NCI-H446 (cell line): Measurements from ENCODE around the gene PIGZ.
"Not testable (repeated sequence)": the region's sequence is repeated elsewhere in the genome, so short reads cannot be mapped to it uniquely, and the experiment has no call there.

Source experiments
- DNase-seq, 2 experiments: peaks; one replicate each; lab custom pipeline; 2025; lab: John Stamatoyannopoulos, UW

The PIGZ gene

GRCh38 chr3:196949285-196949619, 19.4 kb downstream of the PIGZ start:
- no peak for DNase-seq

- DNase-seq, result no peak
These were observed 20.0 kb downstream of the PIGZ start for GRCh38 chr3:196948442-196949284.

GRCh38 chr3:196947860-196948441, 20.7 kb downstream of the PIGZ start:
- no peak for DNase-seq

- no peak for DNase-seq
These were observed 21.3 kb downstream of the PIGZ start for GRCh38 chr3:196947136-196947859.

GRCh38 chr3:196944037-196944790, 24.4 kb downstream of the PIGZ start:
- DNase-seq, result not testable (repeated sequence)

GRCh38 chr3:196942915-196943277, 25.7 kb downstream of the PIGZ start:
- DNase-seq, result no peak

- DNase-seq, result peak; percentile 95 to 99
These were observed 26.3 kb downstream of the PIGZ start, which contains the start of gene NCBP2 for GRCh38 chr3:196942226-196942914. Gene NCBP2, minus strand, starts transcription at chr3:196942528. Its CDS starts 25 bp downstream, at chr3:196942503.

- peak in 1 of 2 experiments; percentile 53 for DNase-seq
These were observed 26.9 kb downstream of the PIGZ start for GRCh38 chr3:196941729-196942225.

- DNase-seq, result no peak
These were observed 30.1 kb downstream of the PIGZ start for GRCh38 chr3:196938576-196938975.

GRCh38 chr3:196938124-196938523, 30.5 kb downstream of the PIGZ start:
- no peak for DNase-seq

- DNase-seq, result no peak
These were observed 32.3 kb downstream of the PIGZ start for GRCh38 chr3:196936288-196936687.

GRCh38 chr3:196932600-196932999, 36.0 kb downstream of the PIGZ start:
- DNase-seq, result no peak

GRCh38 chr3:196931828-196932587, 36.6 kb downstream of the PIGZ start:
- no peak for DNase-seq

- DNase-seq, result no peak
These were observed 37.5 kb downstream of the PIGZ start for GRCh38 chr3:196931157-196931556.

GRCh38 chr3:196927571-196928453, 40.8 kb downstream of the PIGZ start:
- no peak for DNase-seq

- DNase-seq, result no peak
These were observed 47.9 kb downstream of the PIGZ start for GRCh38 chr3:196920733-196921132.

- no peak for DNase-seq
These were observed 49.7 kb downstream of the PIGZ start for GRCh38 chr3:196918968-196919367.

- no peak for DNase-seq
These were observed 51.6 kb downstream of the PIGZ start for GRCh38 chr3:196916995-196917394.

GRCh38 chr3:196916221-196916620, 52.4 kb downstream of the PIGZ start:
- DNase-seq, result no peak

GRCh38 chr3:196915375-196915774, 53.3 kb downstream of the PIGZ start:
- no peak for DNase-seq
